VCaP (cell line): ENCODE results near the gene C10orf67.

Experiments
- H3K27ac ChIP-seq: fragments of 450-650 bp; 2 replicates; pipeline ENCODE4 v1.5.1; 2017
- CTCF ChIP-seq: fragments of 450-650 bp; conservative IDR thresholded peaks from 2 replicates; pipeline ENCODE4 v1.5.1; 2017; ENCODE audit warnings: mild to moderate bottlenecking, moderate library complexity

The C10orf67 gene

GRCh38 chr10:23155169-23155568 is 189.4 kb downstream of the C10orf67 start:
- TF ChIP-seq CTCF: no peak
- no peak overlapping the region for H3K27ac ChIP-seq
